Astrocyte of the cerebellum (primary cell): Measurements from ENCODE around the gene THAP3.

ENCODE experiments used
- DNase-seq: peaks from one replicate; pipeline ENCODE4 v3.0.0-alpha.2; 2011; ENCODE audit warnings: low read depth
- H3K4me3 ChIP-seq: 2 replicates; pipeline ENCODE4 v1.5.1; 2011; ENCODE audit warnings: mild to moderate bottlenecking, low read depth, low read length, moderate library complexity
- CTCF ChIP-seq: IDR thresholded peaks from 2 replicates; pipeline ENCODE4 v1.5.1; 2012; ENCODE audit warnings: low read length, low read depth, moderate library complexity, mild to moderate bottlenecking; ENCODE audit errors: missing control alignments
- in situ Hi-C: cut with HindIII; loops from 2 replicates; pipeline ENCODE4 v1.10.0; 2017; ENCODE audit warnings: low sequenced_read_pairs

The THAP3 gene

GRCh38 chr1:6621429-6622391, 3.0 kb upstream of the THAP3 start:
- in situ Hi-C loops: no loop called here
- TF ChIP-seq CTCF: no peak
- no peak for DNase-seq
- no peak overlapping the region for H3K4me3 ChIP-seq

- in situ Hi-C loops: no loop called here
- TF ChIP-seq CTCF: no peak
- no peak for DNase-seq
- no peak overlapping the region for H3K4me3 ChIP-seq
These were observed 2.1 kb upstream of the THAP3 start for GRCh38 chr1:6622396-6623152.

DNA sequence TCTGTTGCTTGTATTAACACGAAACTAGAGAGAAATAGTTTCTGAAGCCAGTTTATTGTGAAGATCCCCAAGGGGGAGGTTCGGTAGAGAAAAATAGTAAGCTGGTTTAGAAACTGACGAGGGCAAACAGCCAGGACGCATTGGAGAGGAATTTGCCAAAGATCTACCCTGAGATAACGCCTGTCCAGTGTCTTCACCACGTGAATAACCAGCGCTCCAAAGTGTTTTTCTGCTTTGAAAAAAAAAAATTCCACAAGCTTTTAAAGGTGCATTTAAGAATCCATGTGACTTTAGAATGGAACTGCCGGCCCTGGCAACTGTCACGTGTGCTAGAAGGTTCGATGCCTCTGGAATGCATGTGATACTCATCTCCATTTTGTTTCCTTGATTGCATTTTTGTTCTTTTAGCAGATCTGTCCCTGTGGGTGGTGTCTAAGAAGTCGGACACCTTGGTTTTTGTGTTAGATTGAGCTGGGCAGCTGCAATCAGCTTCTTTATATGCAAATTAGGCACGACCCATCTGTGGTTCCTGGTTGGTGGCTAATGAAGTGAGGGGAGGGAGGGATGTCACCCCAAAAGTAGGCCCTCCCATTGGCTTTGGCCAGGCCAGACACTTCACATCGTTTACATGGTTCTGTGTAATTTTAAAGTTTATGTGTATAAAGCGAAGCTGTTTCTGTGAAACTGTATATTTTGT, 1.3 kb upstream of the THAP3 start:
- in situ Hi-C loops: no loop called here
- TF ChIP-seq CTCF: no peak
- no peak overlapping the region for H3K4me3 ChIP-seq
- DNase-seq: no peak

GRCh38 chr1:6625584-6626149, 999 bp downstream of the THAP3 start:
- in situ Hi-C loops: no loop called here
- H3K4me3 ChIP-seq: peak overlapping the region; percentile 69
- DNase-seq: no peak
- no peak for TF ChIP-seq CTCF

- H3K4me3 ChIP-seq: no peak overlapping the region
- DNase-seq: no peak
- TF ChIP-seq CTCF: no peak
- in situ Hi-C loops: no loop called here
These were observed 2.4 kb downstream of the THAP3 start for GRCh38 chr1:6627031-6627430.

- H3K4me3 ChIP-seq: no peak overlapping the region
- DNase-seq: no peak
- in situ Hi-C loops: no loop called here
- no peak for TF ChIP-seq CTCF
These were observed 3.3 kb downstream of the THAP3 start for GRCh38 chr1:6627841-6628545.
